ENCODE measurements around the gene SEPTIN5.

Gene SEPTIN5

GRCh38 chr22:19701420-19702145 is 12.7 kb upstream of the SEPTIN5 start:
- H3K36me3 ChIP-seq (ENCODE audit: control insufficient read depth, insufficient read depth, low read length) = no peaks in the 10 kb centered on the region
- H3K4me1 ChIP-seq (ENCODE audit: control insufficient read depth, insufficient read depth, low read length) = no peaks in the 10 kb centered on the region
- H3K9me3 ChIP-seq (ENCODE audit: control insufficient read depth, low read length) = no peaks in the 10 kb centered on the region
- H3K9ac ChIP-seq (ENCODE audit: low read length) = no peak overlapping the region
- no peak overlapping the region for H3K4me3 ChIP-seq (ENCODE audit: low read length)
- peaks cover 11% of the 10 kb centered on the region for H3K27me3 ChIP-seq (ENCODE audit: control insufficient read depth, insufficient read depth, low read length)

DNA sequence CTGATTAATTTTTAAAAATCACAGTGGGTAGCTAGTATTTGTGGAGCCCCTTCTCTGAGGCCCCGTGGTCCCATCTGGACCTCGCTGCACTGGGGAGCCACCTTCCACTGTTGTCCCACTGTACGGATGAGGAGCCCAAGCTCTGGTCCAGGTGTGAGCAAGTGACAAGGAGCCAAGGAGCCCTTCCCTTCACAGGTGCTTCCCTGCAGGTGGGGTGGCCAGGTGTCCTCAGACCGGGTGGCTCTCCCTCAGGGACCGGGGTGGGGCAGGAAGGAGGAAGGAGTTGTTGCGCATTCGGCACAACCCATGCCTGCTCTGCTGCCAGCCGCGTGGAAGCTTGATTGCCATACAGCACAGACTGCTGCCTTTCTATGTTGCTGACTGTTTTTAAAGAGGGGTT is 10.4 kb upstream of the SEPTIN5 start:
- Histone ChIP-seq H3K9me3 (ENCODE audit: control insufficient read depth, low read length) (no peaks in the 10 kb centered on the region), H3K9ac (ENCODE audit: low read length) (no peak overlapping the region), H3K4me1 (ENCODE audit: control insufficient read depth, insufficient read depth, low read length) (no peaks in the 10 kb centered on the region), H3K36me3 (ENCODE audit: control insufficient read depth, insufficient read depth, low read length) (no peaks in the 10 kb centered on the region), H3K27me3 (ENCODE audit: control insufficient read depth, insufficient read depth, low read length) (peaks cover 11% of the 10 kb centered on the region), H3K4me3 (ENCODE audit: low read length) (no peak overlapping the region)

- H3K4me3 ChIP-seq (ENCODE audit: low read length) = no peak overlapping the region
- H3K27me3 ChIP-seq (ENCODE audit: control insufficient read depth, insufficient read depth, low read length) = peaks cover 11% of the 10 kb centered on the region
- H3K4me1 ChIP-seq (ENCODE audit: control insufficient read depth, insufficient read depth, low read length) = no peaks in the 10 kb centered on the region
- H3K36me3 ChIP-seq (ENCODE audit: control insufficient read depth, insufficient read depth, low read length) = no peaks in the 10 kb centered on the region
- H3K9ac ChIP-seq (ENCODE audit: low read length) = no peak overlapping the region
- H3K9me3 ChIP-seq (ENCODE audit: control insufficient read depth, low read length) = no peaks in the 10 kb centered on the region
Measured at GRCh38 chr22:19704355-19705015, 9.8 kb upstream of the SEPTIN5 start.

DNA sequence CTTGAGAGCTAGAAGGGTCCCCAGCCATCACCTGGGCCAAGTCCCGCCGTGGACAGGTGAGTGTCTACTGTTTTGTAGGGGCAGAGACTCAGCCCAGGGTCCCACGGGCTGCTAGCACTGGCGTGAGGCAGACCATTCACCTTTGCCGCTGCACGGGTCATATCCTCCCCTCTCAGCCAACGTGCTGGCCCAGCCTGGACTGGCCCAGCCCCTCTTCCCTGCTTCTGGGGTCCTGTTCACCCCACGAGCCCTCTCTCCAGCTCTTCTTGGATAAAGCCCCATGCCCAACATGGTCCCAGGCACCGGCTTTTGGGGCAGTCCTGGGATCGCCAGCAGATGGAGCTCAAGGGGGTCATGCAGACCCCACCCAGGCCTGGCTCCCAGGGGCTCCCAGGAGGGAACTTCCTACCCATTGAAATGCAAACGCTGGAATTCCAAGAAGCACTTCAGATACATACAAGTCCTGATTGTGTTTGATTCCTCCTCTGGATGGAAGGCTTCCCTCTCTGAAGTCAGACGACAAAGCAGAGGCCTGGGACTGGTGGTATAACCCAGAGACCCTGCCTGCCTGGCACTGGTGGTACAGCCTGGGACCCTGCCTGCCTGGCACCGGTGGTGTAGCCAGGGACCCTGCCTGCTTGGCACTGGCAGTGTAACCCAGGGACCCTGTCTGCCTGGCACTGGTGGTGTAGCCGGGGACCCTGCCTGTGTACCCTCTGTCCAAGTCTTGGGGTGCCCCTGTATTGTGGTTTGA is 8.9 kb upstream of the SEPTIN5 start:
- no peaks in the 10 kb centered on the region for H3K4me1 ChIP-seq (ENCODE audit: control insufficient read depth, insufficient read depth, low read length)
- H3K9ac ChIP-seq (ENCODE audit: low read length) = no peak overlapping the region

DNA sequence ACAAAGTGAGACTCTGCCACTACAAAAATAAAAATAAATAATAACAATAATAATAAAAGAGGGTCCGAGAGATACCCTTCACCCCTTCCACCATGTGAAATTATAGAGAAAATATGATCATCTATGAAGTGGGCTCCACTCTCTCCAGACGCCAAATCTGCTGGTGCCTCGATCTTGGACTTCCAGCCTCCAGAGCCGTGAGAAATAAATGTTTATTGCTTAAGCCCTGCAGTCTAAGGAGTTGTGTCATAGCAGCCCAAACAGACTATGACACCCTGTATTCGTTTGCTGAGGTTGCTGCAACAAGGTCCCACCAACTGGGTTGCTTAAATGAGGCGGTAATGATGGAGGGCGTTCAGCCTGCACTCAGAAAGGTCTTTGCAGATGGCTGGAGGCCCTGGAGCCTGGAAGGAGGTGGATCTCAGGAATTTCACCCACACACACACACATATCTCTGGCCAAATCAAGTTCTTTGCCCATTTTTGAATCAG is 7.6 kb upstream of the SEPTIN5 start:
- Histone ChIP-seq H3K9me3 (ENCODE audit: control insufficient read depth, low read length) (no peaks in the 10 kb centered on the region), H3K4me1 (ENCODE audit: control insufficient read depth, insufficient read depth, low read length) (no peaks in the 10 kb centered on the region), H3K36me3 (ENCODE audit: control insufficient read depth, insufficient read depth, low read length) (no peaks in the 10 kb centered on the region), H3K9ac (ENCODE audit: low read length) (no peak overlapping the region), H3K27me3 (ENCODE audit: control insufficient read depth, insufficient read depth, low read length) (peaks cover 11% of the 10 kb centered on the region), H3K4me3 (ENCODE audit: low read length) (no peak overlapping the region)

More for the DNA sequence above, 8.9 kb upstream of the SEPTIN5 start:
- H3K4me3 ChIP-seq (ENCODE audit: low read length) = no peak overlapping the region
- H3K27me3 ChIP-seq (ENCODE audit: control insufficient read depth, insufficient read depth, low read length) = peaks cover 11% of the 10 kb centered on the region
- no peaks in the 10 kb centered on the region for H3K36me3 ChIP-seq (ENCODE audit: control insufficient read depth, insufficient read depth, low read length)
- no peaks in the 10 kb centered on the region for H3K9me3 ChIP-seq (ENCODE audit: control insufficient read depth, low read length)

DNA sequence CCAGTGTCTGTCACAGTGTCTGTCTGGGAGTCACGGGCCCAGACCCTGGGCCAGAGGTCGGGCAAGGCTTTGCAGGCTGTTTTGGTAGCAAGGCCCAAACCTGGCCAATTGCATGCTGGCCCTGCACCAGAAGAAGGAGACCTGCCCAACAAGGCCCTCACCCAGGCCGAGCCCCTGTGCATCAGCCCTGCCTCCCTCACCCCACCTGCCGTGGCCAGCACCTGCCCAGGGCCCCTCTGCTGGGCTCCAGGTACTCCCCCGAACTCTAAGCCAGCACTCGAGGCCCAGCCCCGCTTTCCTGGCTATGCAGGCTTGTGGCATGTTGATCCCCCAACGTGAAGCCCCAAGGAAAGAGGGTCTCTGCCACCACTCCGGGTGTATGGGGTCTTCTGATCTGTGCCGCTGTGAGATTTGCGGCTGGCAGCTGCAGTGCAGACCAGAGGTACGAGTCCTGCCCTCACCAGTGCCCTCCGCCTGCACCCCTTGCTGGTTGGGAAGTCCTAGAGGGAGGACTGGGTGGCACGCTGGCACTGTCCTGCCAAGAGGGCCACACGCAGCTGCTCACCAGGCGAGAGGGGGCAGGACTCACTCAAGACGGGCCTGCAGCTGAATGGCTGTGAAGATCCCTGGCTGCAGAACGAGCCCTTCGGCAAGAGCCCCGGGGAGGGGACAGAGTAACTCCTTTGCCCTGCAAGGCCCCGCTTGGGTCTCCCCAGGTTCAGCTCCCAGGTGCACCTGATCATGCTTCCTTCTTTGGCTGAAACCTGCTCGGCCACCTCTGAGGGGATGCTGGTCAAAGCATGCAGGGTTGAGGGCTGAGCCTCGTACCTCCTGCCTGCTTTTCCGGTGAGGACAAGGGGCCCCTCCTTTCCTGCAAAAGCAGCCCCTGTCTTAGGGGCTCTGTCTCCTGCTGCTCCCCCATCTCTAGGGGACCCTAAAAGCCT is 6.7 kb upstream of the SEPTIN5 start:
- peaks cover 11% of the 10 kb centered on the region for H3K27me3 ChIP-seq (ENCODE audit: control insufficient read depth, insufficient read depth, low read length)

DNA sequence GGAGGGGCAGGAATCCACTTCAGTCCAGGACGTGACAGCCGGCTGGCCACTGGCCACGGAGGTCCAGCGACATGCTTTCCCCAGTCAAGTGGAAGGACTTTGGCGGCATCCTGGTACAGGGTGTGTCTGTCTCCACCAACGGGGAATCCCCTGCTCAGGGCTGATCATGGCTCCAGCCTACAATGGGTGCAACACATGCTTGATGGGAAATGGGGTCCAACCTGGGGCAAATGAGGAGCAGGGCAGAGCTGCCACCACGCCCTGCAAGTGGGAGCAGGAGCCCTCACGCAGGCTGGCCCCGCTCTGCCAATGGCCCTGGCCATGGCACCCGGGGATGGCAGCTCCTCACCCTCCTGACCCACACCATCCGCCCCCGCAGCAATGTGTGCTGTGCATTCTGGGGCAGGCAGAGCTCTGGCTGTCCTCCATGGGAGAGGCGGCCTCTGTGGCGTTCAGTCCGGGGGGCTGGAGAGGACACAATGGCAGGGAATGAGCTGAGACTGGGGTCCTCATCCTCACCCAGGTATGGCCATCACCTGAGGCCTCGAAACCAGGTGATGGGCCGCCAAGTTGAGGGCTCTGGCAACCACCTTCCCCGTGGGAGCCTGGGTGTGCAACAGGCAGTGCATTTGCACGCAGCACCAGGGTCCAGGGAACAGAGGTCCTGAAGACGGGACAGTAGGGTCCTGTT is 5.8 kb upstream of the SEPTIN5 start:
- Histone ChIP-seq H3K4me3 (ENCODE audit: low read length) (no peak overlapping the region), H3K4me1 (ENCODE audit: control insufficient read depth, insufficient read depth, low read length) (no peaks in the 10 kb centered on the region), H3K9ac (ENCODE audit: low read length) (no peak overlapping the region), H3K9me3 (ENCODE audit: control insufficient read depth, low read length) (no peaks in the 10 kb centered on the region), H3K27me3 (ENCODE audit: control insufficient read depth, insufficient read depth, low read length) (peaks cover 13% of the 10 kb centered on the region), H3K36me3 (ENCODE audit: control insufficient read depth, insufficient read depth, low read length) (no peaks in the 10 kb centered on the region)

More for the DNA sequence above, 6.7 kb upstream of the SEPTIN5 start:
- H3K9ac ChIP-seq (ENCODE audit: low read length) = no peak overlapping the region
- no peaks in the 10 kb centered on the region for H3K36me3 ChIP-seq (ENCODE audit: control insufficient read depth, insufficient read depth, low read length)
- no peaks in the 10 kb centered on the region for H3K9me3 ChIP-seq (ENCODE audit: control insufficient read depth, low read length)
- H3K4me3 ChIP-seq (ENCODE audit: low read length) = no peak overlapping the region
- no peaks in the 10 kb centered on the region for H3K4me1 ChIP-seq (ENCODE audit: control insufficient read depth, insufficient read depth, low read length)

DNA sequence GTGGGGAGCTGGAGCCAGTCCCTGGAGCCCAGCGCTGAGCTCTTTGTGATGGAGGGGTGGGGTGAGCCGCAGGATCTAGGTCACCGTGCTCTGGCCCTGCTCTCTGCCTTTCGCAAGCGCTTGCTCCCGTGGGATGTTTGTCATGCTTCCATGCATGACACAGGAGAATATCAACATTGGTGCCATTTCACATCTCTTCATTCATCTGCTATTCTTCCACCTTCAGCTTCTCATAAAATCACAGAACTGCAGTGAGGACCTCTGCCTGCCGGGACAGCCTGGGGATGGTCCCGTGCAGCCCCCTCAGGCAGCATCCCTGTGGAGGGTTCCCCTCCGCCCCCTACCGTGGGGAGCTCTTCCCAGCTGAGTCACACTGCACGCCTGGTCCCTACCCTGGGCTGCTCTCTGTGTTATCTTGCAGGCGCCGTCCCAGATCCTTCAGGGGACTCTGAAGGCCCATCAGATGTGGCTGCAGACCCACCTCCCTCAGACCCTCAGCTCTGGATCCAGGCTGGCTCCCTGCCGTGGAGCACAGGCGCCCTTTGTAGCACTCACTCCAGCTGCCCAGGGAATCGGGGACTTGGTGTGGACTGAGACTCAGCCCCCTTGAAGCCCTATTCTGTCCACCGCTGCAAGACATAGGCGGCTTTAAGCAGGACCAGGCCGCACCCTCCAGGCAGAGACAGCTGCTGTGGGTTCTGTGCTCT is 5.1 kb upstream of the SEPTIN5 start:
- no peak overlapping the region for H3K4me3 ChIP-seq (ENCODE audit: low read length)
- peaks cover 20% of the 10 kb centered on the region for H3K27me3 ChIP-seq (ENCODE audit: control insufficient read depth, insufficient read depth, low read length)
- H3K9ac ChIP-seq (ENCODE audit: low read length) = no peak overlapping the region
- no peaks in the 10 kb centered on the region for H3K9me3 ChIP-seq (ENCODE audit: control insufficient read depth, low read length)
- no peaks in the 10 kb centered on the region for H3K36me3 ChIP-seq (ENCODE audit: control insufficient read depth, insufficient read depth, low read length)
- H3K4me1 ChIP-seq (ENCODE audit: control insufficient read depth, insufficient read depth, low read length) = peaks cover 4% of the 10 kb centered on the region

DNA sequence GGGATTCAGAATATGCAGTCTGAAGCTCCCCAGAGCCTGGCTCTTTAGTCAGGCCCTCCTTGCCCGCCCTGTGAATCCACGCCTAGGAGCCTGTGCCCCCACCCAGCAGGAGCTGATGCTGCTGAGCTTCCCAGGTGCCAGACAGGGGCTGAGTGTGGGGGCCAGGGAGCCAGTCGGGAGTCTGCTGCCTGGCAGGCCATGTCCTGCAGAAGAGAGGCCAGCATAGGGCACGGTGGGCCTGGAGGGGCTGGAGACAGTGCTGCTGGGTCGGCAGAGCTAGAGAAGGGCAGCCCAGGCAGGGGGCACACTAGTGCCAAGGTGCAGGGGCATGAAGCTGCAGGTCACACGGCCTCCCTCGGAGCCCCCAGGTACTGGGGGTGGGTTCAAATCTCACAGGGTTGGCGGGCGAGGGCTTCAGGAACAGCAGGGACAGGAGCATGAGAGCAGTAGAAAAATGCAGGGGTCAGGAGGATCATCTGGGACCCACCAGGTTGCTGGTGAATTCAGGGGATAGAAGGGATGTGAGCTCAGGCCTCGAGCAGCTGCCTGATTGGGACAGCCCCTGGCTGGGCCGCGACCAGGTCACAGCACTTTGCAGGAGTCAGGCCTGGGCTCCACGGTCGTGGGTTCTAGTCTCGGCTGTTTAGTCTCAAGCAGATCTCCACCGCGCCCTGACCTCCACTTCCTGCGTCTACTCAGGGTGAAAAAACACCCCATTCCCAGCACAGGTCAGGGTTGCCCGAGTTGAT is 4.1 kb upstream of the SEPTIN5 start:
- Histone ChIP-seq H3K27me3 (ENCODE audit: control insufficient read depth, insufficient read depth, low read length) (peaks cover 19% of the 10 kb centered on the region), H3K9me3 (ENCODE audit: control insufficient read depth, low read length) (no peaks in the 10 kb centered on the region)

DNA sequence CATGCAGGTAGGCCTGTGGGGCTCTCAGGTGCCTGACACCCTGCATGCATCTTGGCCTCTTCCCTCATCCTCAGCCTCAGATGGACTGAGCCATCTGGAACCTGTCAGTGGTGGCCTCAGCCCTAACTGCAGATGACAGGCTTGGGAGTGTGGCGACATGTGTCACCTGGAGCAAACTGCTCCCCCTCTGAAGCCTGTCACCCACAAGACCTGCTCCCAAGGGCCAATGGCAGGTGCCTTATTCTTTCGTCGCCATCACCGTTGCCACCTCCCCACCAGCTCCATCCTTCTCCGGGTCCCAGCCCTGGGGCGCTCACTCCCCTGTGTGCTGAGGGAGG is 3.6 kb upstream of the SEPTIN5 start:
- Histone ChIP-seq H3K36me3 (ENCODE audit: control insufficient read depth, insufficient read depth, low read length) (no peaks in the 10 kb centered on the region), H3K27me3 (ENCODE audit: control insufficient read depth, insufficient read depth, low read length) (peaks cover 19% of the 10 kb centered on the region), H3K9me3 (ENCODE audit: control insufficient read depth, low read length) (no peaks in the 10 kb centered on the region), H3K4me3 (ENCODE audit: low read length) (no peak overlapping the region), H3K9ac (ENCODE audit: low read length) (no peak overlapping the region), H3K4me1 (ENCODE audit: control insufficient read depth, insufficient read depth, low read length) (peaks cover 10% of the 10 kb centered on the region)

More for the DNA sequence above, 4.1 kb upstream of the SEPTIN5 start:
- H3K36me3 ChIP-seq (ENCODE audit: control insufficient read depth, insufficient read depth, low read length) = no peaks in the 10 kb centered on the region
- H3K4me3 ChIP-seq (ENCODE audit: low read length) = no peak overlapping the region
- no peak overlapping the region for H3K9ac ChIP-seq (ENCODE audit: low read length)
- peaks cover 9% of the 10 kb centered on the region for H3K4me1 ChIP-seq (ENCODE audit: control insufficient read depth, insufficient read depth, low read length)

Measured in mucosa of stomach (tissue), 1 donor.